WERI-Rb-1 (cell line): Measurements from ENCODE around the gene STX7.

Experiments used
- DNase-seq: peaks from one replicate; pipeline ENCODE4 v3.0.0-alpha.2; 2020
- H3K27ac ChIP-seq: fragments of 250-450 bp; sonication (Bioruptor Pico); 2 replicates; pipeline ENCODE4 v1.5.1; 2020; ENCODE audit warnings: mild to moderate bottlenecking, moderate library complexity
- H3K27me3 ChIP-seq: fragments of 250-450 bp; sonication (Bioruptor Pico); 2 replicates; pipeline ENCODE4 v1.5.1; 2021; ENCODE audit warnings: mild to moderate bottlenecking, low read depth, moderate library complexity; ENCODE audit not compliant: insufficient read depth, severe bottlenecking
- H3K36me3 ChIP-seq: fragments of 250-450 bp; sonication (Bioruptor Pico); 2 replicates; pipeline ENCODE4 v1.5.1; 2020; ENCODE audit warnings: mild to moderate bottlenecking, moderate library complexity
- H3K4me3 ChIP-seq: 2 replicates; pipeline ENCODE4 v1.5.1; 2011; ENCODE audit warnings: low read depth, mild to moderate bottlenecking, control low read depth, low read length
- H3K9me3 ChIP-seq: fragments of 250-450 bp; sonication (Bioruptor Pico); 2 replicates; pipeline ENCODE4 v1.5.1; 2021; ENCODE audit warnings: mild to moderate bottlenecking, moderate library complexity; ENCODE audit not compliant: severe bottlenecking
- CTCF ChIP-seq: IDR thresholded peaks from 2 replicates; pipeline ENCODE4 v1.5.1; 2011; ENCODE audit warnings: low read depth, mild to moderate bottlenecking, control low read depth, inconsistent platforms, low read length

STX7 gene

DNA sequence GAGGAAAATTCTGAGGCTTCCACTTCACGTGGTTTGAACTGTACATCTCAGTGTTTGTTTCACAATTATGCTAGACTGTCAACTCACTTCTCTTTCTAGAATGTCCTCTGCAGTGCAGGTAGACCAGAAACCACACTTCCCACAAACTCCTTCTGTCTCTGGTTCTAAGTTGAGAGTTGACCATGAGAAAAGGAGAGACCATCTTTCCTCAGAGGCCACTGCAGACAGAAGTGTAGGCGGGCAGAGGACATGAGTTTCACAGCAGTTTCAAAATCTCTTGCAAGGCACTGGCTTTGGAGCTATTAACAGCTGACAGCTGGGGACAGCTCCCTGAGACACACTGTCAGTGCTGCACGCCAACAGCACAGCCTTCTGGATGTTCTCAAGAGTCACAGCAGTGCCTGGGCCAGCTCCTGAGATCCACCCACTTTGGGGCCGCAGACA, 56.2 kb downstream of the STX7 start:
- no peaks in the 10 kb centered on the region for H3K9me3 ChIP-seq
- no peaks in the 10 kb centered on the region for H3K27me3 ChIP-seq
- TF ChIP-seq CTCF, result no peak
- H3K4me3 ChIP-seq, result no peak overlapping the region
- DNase-seq, result peak; percentile 7
- no peak overlapping the region for H3K27ac ChIP-seq
- no peaks in the 10 kb centered on the region for H3K36me3 ChIP-seq

GRCh38 chr6:132446855-132447241, 66.1 kb downstream of the STX7 start:
- Histone ChIP-seq H3K9me3 (no peaks in the 10 kb centered on the region), H3K27me3 (no peaks in the 10 kb centered on the region), H3K27ac (no peak overlapping the region), H3K36me3 (no peaks in the 10 kb centered on the region), H3K4me3 (no peak overlapping the region)
- no peak for TF ChIP-seq CTCF
- DNase-seq, result no peak

GRCh38 chr6:132446141-132446854, 66.6 kb downstream of the STX7 start:
- no peaks in the 10 kb centered on the region for H3K9me3 ChIP-seq
- DNase-seq, result no peak
- H3K27me3 ChIP-seq, result no peaks in the 10 kb centered on the region
- H3K36me3 ChIP-seq, result no peaks in the 10 kb centered on the region
- TF ChIP-seq CTCF, result no peak
- H3K4me3 ChIP-seq, result no peak overlapping the region
- no peak overlapping the region for H3K27ac ChIP-seq

DNA sequence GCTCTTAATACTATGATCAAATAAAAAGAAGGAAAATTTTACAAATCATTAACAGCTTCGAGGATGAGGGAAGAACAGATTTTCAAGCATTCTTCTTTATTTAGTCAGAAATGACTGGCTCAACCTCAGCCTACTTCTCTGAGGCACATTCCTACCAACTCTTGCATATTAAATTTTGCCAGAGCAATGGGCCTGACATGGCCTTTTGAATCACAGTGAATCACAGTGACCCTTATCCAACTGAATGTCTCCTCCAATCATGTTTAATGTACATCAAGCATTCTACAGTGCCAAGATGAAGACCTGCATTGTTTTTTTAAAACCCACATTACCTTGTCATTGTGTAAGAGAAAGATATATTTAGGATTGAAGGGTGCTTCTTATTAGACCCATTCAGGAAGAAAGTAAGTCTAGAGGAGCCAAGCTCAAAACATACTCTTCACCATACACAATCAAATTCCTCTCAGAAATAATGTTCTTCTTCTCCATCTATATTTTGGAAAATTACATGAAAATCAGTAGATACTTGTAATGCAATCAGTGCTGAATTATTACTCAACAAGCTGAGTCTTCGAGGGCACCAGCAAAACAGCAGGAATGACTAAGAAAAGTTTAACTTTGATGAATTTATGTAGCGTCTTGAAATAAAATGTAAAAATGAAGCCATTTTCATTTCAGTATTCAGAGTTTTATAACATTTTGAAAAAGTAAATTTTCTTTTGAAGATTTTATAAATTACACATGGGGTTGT, 67.5 kb downstream of the STX7 start:
- Histone ChIP-seq H3K27ac (no peak overlapping the region), H3K4me3 (no peak overlapping the region), H3K36me3 (no peaks in the 10 kb centered on the region), H3K27me3 (no peaks in the 10 kb centered on the region), H3K9me3 (no peaks in the 10 kb centered on the region)
- no peak for DNase-seq
- TF ChIP-seq CTCF, result no peak

- no peak for DNase-seq
- no peak for TF ChIP-seq CTCF
- Histone ChIP-seq H3K27me3 (peaks cover 5% of the 10 kb centered on the region), H3K36me3 (no peaks in the 10 kb centered on the region), H3K9me3 (no peaks in the 10 kb centered on the region), H3K27ac (no peak overlapping the region), H3K4me3 (no peak overlapping the region)
These were observed 69.7 kb downstream of the STX7 start for GRCh38 chr6:132443206-132443605.
